GM18520 (cell line): ENCODE data around the gene SHTN1.

Experiments
- ATAC-seq: cut with Tn5 transposase; IDR thresholded peaks from one replicate; pipeline ENCODE4 v1.9.1; 2021; ENCODE audit not compliant: unreplicated experiment

The SHTN1 gene

DNA sequence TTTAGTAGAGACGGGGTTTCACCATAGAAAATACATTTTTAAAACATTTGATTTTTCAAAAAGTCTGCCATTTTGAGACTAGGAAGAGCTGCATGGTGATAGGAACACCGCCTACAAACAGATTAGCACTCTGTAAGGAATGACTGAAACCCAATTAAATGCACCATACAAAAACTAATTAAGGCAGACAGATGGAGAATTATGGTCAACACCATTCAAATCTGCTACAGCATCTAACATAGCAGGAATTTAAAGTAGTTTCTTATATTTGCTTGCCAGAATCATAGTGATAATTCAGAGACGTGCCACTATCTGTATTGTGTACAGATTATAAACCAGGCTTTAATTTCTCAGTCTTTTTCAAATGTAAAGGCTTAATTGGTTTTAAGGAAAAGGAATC is 87.5 kb downstream of the SHTN1 start:
- no peak for ATAC-seq

DNA sequence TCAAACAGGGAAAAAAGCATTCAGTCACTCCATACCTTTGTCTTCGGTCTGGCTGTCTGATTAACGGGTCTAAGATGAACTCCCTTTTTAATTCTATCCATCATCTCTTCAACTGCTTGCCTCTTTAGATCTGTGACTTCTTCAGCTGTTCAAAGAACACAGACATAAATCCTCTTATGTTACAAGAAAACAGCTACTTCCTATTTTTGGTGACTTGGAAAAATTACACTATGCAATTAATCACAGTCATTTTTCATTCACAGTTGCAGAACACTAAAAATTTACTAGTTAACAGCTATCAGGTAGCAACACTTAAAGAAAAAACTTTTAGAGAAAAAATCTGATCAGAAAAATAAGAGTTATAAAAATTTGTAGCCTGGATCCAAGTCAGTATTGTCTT is 89.6 kb downstream of the SHTN1 start:
- ATAC-seq, result no peak

- no peak for ATAC-seq
Observed at GRCh38 chr10:116913695-116914094, 91.3 kb downstream of the SHTN1 start.

DNA sequence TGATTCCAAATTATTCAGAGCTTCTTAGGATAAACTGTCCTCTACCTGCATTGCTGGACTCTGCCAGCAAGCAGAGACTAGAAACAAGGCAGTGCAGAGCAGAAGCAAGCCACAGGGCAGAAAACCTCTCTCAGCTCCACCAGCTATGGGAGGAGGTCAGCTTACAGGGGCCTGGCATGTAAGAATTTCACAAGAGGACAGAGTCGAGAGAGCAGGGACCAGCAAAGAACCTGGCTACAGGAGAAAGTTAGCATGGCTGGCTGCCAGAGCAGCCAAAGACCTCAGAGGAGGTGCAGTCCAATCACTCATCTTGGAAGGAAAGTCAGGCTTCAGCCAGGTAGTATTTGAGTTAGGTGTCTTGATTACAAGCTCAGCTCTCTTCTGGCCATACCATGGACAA is 92.8 kb downstream of the SHTN1 start:
- no peak for ATAC-seq

DNA sequence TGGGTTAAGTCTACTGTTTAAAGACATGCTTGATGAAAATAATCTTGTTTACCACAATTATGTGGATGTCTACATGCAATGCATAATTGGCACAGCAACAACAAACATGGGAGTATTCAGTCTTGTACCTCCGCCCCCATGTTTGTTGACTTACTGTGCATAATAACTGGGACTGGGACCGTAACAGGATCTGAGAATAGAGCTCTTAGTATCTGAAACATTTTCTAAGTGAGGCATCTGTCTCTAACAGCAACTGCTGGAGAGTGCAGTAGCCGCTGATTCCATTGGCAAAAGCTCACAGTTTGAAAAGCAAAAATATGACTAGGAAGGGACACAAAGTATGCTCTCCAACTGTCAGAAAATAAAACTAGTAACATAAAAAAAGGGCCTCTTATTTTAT is 94.1 kb downstream of the SHTN1 start:
- ATAC-seq, result no peak

DNA sequence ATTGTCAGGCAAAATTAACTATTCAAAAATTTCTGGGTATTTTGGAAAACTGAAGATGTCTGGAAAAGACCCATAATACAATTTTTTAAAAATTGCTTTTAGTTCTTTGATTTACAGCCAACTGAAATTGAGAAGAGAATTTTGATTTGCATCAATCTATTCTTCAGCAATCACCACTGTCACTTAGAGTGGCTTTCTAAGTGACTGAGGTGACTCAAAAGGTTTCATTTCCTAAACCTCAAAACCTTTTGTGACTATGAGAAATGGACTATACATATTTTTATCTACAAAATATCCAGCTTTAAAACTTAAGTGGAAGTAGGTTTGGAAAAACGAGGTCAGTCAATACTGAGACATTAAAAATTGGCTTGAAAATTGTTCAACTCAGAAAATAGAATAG is 95.7 kb downstream of the SHTN1 start:
- ATAC-seq, result no peak

DNA sequence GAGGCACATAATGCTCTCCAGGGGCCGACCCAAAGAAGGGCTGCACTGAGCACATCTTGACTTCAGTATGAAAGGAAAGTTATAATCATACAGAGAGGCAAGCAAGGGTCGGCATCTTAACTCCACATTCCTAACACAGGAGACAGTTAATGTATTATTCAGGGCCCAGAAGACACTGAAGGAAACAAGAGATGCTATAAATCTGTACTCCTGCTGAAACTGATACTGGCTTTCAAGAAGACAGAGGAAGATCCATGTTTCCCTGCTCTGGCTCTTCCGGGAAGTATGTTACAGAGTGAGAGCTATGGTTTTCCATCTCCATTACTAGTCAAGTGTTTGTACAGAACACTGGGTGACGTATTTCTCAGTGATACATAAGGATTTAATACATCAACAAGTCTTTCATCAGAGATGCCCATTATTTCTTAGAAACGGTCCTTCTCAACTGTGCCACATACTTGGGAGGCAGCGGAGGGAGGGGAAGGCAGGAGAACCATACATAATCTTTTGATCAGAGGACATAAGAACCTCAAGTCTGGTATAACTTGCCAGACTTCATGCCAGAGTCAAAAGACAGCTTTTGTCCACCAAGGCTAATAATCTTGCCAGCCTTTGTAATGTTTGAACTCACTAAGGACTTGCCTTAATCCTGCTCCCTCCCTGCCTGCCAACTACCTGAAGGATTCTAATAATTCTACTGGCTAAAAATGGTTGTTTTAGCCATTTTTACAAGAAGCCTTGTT is 97.6 kb downstream of the SHTN1 start:
- ATAC-seq, result no peak

DNA sequence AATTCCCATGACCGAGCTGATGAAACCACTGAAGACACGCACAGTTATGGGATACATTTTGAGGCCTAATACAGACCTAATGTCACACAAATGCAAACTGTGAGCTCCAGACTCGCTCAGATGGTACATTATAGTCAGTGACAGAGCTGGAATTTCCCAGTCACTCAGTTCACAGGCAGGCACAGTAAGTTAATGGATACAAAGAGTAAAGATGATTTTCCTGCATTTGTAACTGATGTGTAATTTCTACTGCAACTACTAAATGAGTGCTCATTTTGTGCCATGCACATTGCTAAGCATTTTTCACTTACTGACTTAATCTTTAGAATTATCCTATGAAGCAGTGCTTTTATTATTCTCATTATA is 99.2 kb downstream of the SHTN1 start:
- no peak for ATAC-seq

DNA sequence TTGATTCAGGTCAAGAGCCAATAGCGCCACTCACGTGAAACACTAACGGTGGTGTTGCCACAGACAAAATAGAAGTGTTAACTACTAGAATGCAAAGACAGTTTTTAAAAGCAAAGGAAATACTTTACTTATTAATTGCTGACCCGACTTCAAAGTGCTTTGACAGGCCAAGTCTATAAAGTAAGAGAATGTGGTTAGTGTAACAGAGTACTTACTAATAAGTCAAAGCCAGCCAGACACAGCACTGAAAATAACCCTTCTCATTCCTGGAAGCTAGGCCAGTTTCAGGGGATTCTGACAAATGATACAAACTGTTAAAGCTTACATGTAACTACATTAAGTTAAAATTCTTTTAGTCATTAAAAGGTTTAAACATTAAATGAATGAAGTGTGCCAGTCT is 105.4 kb downstream of the SHTN1 start:
- no peak for ATAC-seq

DNA sequence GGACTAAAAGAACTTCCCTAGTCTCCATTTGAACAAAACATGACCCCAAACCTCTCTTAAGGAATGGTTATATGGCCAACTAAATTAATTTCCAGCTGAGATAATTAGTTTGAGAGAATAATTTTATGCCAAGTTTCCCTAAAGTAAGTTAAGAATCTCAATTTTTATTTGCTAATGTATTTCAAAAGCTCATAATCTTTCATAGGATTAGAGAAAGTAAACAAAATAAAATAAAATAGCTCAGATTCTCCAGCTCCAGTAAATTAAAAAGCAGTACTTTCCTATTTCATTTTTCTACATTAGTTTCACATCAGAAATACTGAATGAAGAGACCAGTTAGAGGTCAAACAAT is 111.3 kb downstream of the SHTN1 start:
- no peak for ATAC-seq

GRCh38 chr10:116892907-116893685 is 111.9 kb downstream of the SHTN1 start:
- ATAC-seq, result no peak

- ATAC-seq, result no peak
Observed at GRCh38 chr10:116891208-116891607, 113.8 kb downstream of the SHTN1 start.

DNA sequence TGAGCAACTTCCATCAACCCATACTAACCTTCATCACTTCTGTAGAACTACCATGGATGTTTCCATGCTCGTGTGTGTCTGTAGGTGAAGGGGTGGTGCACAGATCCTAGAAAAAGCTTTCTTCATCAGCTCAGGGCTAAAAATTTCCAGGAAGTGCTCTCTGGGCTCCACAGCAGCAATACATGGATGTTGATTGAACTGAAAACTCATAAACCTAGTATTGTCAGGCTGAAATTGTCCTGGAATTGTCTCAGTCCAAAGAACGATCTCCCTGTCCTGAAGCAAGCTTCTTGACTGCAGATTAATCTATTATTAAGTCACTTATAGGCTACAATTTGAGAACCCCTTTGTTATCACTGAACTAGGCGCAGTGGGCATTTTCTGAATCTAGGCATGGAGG is 115.9 kb downstream of the SHTN1 start:
- no peak for ATAC-seq

- no peak for ATAC-seq
Observed at GRCh38 chr10:116888380-116889055, 116.5 kb downstream of the SHTN1 start.

GRCh38 chr10:116886772-116887171 is 118.2 kb downstream of the SHTN1 start:
- ATAC-seq, result no peak

- no peak for ATAC-seq
Observed at GRCh38 chr10:116882639-116883038, 122.3 kb downstream of the SHTN1 start.

- ATAC-seq, result no peak
Observed at GRCh38 chr10:116880716-116881482, 124.1 kb downstream of the SHTN1 start.

DNA sequence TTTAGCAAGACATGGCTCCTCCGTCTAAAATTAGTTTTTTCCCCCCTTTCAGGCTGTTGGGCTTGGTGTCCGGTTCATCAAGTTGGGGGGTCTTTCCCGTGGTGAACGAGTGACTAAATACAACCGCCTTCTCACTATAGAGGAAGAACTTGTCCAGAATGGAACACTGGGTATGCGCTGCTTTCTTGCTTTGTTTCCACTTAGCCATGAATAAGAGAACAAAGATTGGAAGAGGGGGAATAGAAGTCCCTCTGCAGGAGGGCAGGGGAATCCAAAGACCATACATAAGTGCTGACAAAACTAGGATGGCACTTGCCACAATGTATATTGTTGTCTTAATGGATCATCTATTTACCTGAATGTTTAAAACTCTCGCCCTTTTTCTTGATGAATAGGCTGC is 125.2 kb downstream of the SHTN1 start:
- no peak for ATAC-seq

DNA sequence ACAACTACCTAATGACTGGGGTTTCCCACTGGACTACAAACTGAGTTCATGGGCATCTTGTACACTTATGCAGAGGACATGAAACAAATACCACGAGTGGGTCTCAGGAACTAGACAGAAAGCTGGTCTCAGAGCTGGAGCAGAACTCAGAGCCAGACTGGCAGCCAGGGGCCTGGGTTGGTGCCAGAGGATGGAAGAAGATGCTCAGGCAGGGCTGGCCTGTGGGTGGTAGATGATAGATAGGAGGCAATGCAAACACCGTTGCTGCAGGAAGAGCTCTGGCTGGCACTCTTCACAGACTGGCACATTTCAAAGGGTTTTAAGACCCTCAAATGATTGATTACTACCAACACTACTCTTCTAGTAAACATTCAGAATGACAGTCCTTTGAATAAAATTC is 126.9 kb downstream of the SHTN1 start:
- no peak for ATAC-seq

GRCh38 chr10:116877391-116877790 is 127.6 kb downstream of the SHTN1 start:
- ATAC-seq, result no peak

DNA sequence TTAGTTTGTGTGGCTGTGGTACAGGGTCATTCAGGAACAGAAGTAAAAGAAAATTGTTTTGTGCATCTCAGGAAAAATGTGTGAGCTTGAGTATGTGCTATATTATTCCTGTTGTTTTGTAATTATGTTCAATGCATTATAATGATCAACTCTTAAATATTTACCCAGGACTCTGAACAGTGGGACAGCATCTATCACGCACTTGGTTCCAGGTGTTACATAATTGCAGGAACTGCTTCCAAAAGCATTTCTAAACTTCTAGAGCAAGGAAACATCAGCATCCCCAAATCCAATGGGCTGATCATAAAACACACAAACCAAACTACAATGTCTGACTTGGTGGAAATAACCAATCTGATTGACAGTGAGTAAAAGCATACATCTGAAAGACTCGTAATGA is 129.1 kb downstream of the SHTN1 start:
- no peak for ATAC-seq
